Pancreas (tissue), 10 donors: Measurements from ENCODE around the gene SLC13A2. TPM values are rescaled to one million over a fixed set of nuclear protein-coding genes. Genes with fewer than 3 reads are reported as not detected.

Experiments
- ATAC-seq, 4 donors: fragments of 200-7000 bp; cut with Tn5 transposase; one replicate each; pipeline versions ENCODE4 v1.8.0 to v1.9.1; 2020; ENCODE audit warnings: mild to moderate bottlenecking in 4 of 4, moderate library complexity in 4 of 4
- DNase-seq, 6 donors: peaks; one replicate each; pipeline ENCODE4 v3.0.0-alpha.2; 2020
- FAIRE-seq: peaks from 2 replicates; lab custom pipeline; 2012; peaks lifted over from hg19 to GRCh38; lab: Jason Lieb, UNC
- H3K27ac ChIP-seq, 4 donors: fragments of 200-600 bp; sonication (generic); 1 replicate in 3 of 4; 2 replicates in 1 of 4; pipeline versions ENCODE4 v1.5.0 to v1.8.0; 2020
- H3K27me3 ChIP-seq, 4 donors: fragments of 200-600 bp; one replicate each; pipeline ENCODE4 v1.8.0; 2021
- H3K36me3 ChIP-seq, 3 donors: fragments of 200-600 bp; sonication (generic) in 1 of 3; one replicate each; pipeline versions ENCODE4 v1.5.0 to v1.8.0; 2020 to 2021
- H3K4me1 ChIP-seq, 3 donors: fragments of 200-600 bp; one replicate each; pipeline ENCODE4 v1.8.0; 2021
- H3K4me3 ChIP-seq, 4 donors: fragments of 200-600 bp; sonication (generic) in 2 of 4; one replicate each; pipeline versions ENCODE4 v1.5.0 to v1.8.0; 2020 to 2021
- H3K9me3 ChIP-seq, 4 donors: fragments of 200-600 bp; one replicate each; pipeline ENCODE4 v1.8.0; 2021
- WGBS, 2 donors: extraction: QIAGEN DNeasy Blood & Tissue Kit; methylation state at CpG; one replicate each; pipeline ENCODE4 v1.1.7; 2013; 5-methylcytosine and 5-hydroxymethylcytosine counted together
- intact Hi-C, 3 donors: fragments of 100-400 bp; cut with DNase I; formaldehyde crosslinking; loops; one replicate each; pipeline versions ENCODE4 v1.11.1 to v1.14.2; 2022
- polyA plus RNA-seq, 2 donors: library from polyadenylated mRNA; stranded (reverse); fragments of 200-250 nt; gene quantifications; one replicate each; pipeline ENCODE4 v1.2.3, GENCODE V29; 2013
- total RNA-seq, 6 donors: library from RNA; stranded (reverse); fragmentation: NEBNext Ultra II Directional in 4 of 6; extraction: Animal tissue kit (Norgen Biotek cat#: 25700) in 4 of 6; gene quantifications; one replicate each; pipeline versions ENCODE4 v1.2.1 to v1.2.4, GENCODE V29; 2021 to 2023
- TF ChIP-seq, protein P1 (sequence below), 4 donors: fragments of 200-600 bp; sonication (generic) in 3 of 4; IDR thresholded peaks; one replicate each; pipeline versions ENCODE4 v1.5.0 to v1.8.0; 2021; ENCODE audit warnings: antibody characterized with exemption in 4 of 4
- donor health status: healthy with polysubstance abuse.
- donor health status: DM: no; HTN: no; CAD: no; lungs with moderate emphysema.
- donor health status: DM: no; HTN: no; CAD: no.
- donor health status: control.
- donor health status: control.
- donor health status: Bipolar disorder and iron deficiency.
- donor health status: DM: yes; HTN: yes; CAD: no.
- donor health status: DM: no; HTN: no; CAD: no.
- donor health status: DM: no; HTN: no; CAD: no.
- donor health status: DM: yes; HTN: yes; CAD: no.

SLC13A2 gene
- total and polyA plus RNA-seq, 8 donors = 0.04 to 0.42 (median 0.08) TPM; not detected in 4

GRCh38 chr17:28536532-28537218 lies 63.2 kb downstream of the SLC13A2 start:
- H3K27me3 ChIP-seq = no peaks in the 10 kb centered on the region
- intact Hi-C loops = no loop called here
- H3K36me3 ChIP-seq = no peaks in the 10 kb centered on the region
- H3K4me1 ChIP-seq = no peaks in the 10 kb centered on the region
- ATAC-seq (no peak), DNase-seq (no peak), FAIRE-seq (no peak)
- H3K9me3 ChIP-seq = no peaks in the 10 kb centered on the region
- H3K4me3 ChIP-seq = no peak overlapping the region
- WGBS, 2 donors = 45 to 50% methylated on average over 9 of the region's 9 CpGs
- no peak overlapping the region for H3K27ac ChIP-seq
- TF ChIP-seq, protein P1, sequence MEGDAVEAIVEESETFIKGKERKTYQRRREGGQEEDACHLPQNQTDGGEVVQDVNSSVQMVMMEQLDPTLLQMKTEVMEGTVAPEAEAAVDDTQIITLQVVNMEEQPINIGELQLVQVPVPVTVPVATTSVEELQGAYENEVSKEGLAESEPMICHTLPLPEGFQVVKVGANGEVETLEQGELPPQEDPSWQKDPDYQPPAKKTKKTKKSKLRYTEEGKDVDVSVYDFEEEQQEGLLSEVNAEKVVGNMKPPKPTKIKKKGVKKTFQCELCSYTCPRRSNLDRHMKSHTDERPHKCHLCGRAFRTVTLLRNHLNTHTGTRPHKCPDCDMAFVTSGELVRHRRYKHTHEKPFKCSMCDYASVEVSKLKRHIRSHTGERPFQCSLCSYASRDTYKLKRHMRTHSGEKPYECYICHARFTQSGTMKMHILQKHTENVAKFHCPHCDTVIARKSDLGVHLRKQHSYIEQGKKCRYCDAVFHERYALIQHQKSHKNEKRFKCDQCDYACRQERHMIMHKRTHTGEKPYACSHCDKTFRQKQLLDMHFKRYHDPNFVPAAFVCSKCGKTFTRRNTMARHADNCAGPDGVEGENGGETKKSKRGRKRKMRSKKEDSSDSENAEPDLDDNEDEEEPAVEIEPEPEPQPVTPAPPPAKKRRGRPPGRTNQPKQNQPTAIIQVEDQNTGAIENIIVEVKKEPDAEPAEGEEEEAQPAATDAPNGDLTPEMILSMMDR (IDR thresholded peaks at IDR 0.05) = no peak

DNA sequence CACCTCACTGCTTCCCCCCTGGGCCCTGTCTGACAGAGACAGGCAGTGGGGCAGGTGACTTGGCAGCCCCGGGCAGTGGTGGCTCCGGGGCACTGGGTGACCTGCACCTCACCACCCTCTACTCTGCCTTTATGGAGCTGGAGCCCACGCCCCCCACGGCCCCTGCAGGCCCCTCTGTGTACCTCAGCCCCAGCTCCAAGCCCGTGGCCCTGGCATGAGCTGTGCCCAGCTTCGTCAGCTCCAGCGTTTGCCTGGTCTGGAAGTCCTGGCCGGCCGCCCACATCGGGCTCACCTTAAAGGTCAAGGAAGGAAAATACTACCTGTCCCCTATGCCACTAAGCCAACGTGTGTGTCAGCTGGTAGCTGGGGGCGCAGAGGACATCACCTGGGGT lies 63.8 kb downstream of the SLC13A2 start:
- TF ChIP-seq, protein P1 (IDR thresholded peaks at IDR 0.05) = no peak
- intact Hi-C loops = no loop called here
- DNase-seq (no peak), FAIRE-seq (no peak), ATAC-seq (no peak)
- no peak overlapping the region for H3K4me3 ChIP-seq
- no peaks in the 10 kb centered on the region for H3K9me3 ChIP-seq
- WGBS, 2 donors = 40 to 53% methylated on average over 12 of the region's 12 CpGs
- no peaks in the 10 kb centered on the region for H3K27me3 ChIP-seq
- no peaks in the 10 kb centered on the region for H3K36me3 ChIP-seq
- no peak overlapping the region for H3K27ac ChIP-seq
- no peaks in the 10 kb centered on the region for H3K4me1 ChIP-seq

DNA sequence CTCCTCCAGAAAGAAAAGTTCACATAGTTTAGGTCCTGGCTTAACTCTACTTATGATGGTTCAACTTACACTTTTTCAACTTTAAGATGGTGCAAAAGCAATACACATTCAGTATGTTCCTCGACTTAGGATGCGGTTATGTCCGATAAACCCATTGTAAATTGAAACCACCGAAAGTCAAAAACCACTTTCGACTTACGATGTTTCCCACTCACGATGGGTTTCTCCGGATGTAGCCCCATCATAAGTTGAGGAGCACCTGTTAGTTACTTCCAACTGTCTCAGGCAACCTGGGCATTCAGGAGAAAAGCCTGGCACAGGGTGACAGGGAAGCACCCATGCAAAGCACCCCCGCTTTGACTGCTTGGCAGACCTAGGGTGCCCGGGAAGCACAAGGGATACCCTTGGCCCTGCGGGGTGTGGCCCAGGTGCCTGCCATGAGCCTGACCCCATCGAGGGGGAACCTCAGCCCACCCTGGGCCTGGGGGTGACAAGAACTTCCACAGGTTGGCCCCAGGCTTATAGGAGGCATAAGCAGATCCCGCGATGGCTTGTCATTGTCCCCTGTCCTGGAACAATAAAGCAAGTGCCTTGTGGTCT lies 65.0 kb downstream of the SLC13A2 start:
- Histone ChIP-seq H3K27ac (no peak overlapping the region), H3K4me3 (no peak overlapping the region), H3K9me3 (no peaks in the 10 kb centered on the region), H3K36me3 (no peaks in the 10 kb centered on the region), H3K4me1 (no peaks in the 10 kb centered on the region), H3K27me3 (no peaks in the 10 kb centered on the region)
- WGBS, 2 donors = 84 to 89% methylated on average over 14 of the region's 14 CpGs
- TF ChIP-seq, protein P1 (IDR thresholded peaks at IDR 0.05) = no peak
- no peak for FAIRE-seq
- DNase-seq = no peak
- intact Hi-C loops = loop anchor here in 1 of 3 donors (2.0 kb wide), 1 partner anchor 44 kb away; no protein-coding TSS in a partner anchor
- no peak for ATAC-seq

- DNase-seq = peak in 1 of 6 donors; percentile 51
- 59 to 69% methylated on average over 4 of the region's 4 CpGs for WGBS, 2 donors
- intact Hi-C loops = loop anchor here in 1 of 3 donors (2.0 kb wide), 1 partner anchor 47 kb away; no protein-coding TSS in a partner anchor
These were observed 66.8 kb downstream of the SLC13A2 start for GRCh38 chr17:28540231-28540630.

More at GRCh38 chr17:28540231-28540630, 66.8 kb downstream of the SLC13A2 start:
- H3K27ac ChIP-seq = no peak overlapping the region
- H3K27me3 ChIP-seq = no peaks in the 10 kb centered on the region
- TF ChIP-seq, protein P1 (IDR thresholded peaks at IDR 0.05) = no peak
- ATAC-seq = peak in 2 of 4 donors; percentile 14 to 18
- H3K4me3 ChIP-seq = no peak overlapping the region
- H3K9me3 ChIP-seq = no peaks in the 10 kb centered on the region
- H3K36me3 ChIP-seq = no peaks in the 10 kb centered on the region
- H3K4me1 ChIP-seq = no peaks in the 10 kb centered on the region
- FAIRE-seq = no peak
